GM19193 (cell line): ENCODE results near the gene FAM240A.

Experiments
- POLR2A ChIP-seq: IDR thresholded peaks from 4 replicates; pipeline ENCODE4 v1.6.1; 2011; ENCODE audit not compliant: insufficient read depth, insufficient read length; ENCODE audit errors: extremely low read depth

Gene FAM240A

DNA sequence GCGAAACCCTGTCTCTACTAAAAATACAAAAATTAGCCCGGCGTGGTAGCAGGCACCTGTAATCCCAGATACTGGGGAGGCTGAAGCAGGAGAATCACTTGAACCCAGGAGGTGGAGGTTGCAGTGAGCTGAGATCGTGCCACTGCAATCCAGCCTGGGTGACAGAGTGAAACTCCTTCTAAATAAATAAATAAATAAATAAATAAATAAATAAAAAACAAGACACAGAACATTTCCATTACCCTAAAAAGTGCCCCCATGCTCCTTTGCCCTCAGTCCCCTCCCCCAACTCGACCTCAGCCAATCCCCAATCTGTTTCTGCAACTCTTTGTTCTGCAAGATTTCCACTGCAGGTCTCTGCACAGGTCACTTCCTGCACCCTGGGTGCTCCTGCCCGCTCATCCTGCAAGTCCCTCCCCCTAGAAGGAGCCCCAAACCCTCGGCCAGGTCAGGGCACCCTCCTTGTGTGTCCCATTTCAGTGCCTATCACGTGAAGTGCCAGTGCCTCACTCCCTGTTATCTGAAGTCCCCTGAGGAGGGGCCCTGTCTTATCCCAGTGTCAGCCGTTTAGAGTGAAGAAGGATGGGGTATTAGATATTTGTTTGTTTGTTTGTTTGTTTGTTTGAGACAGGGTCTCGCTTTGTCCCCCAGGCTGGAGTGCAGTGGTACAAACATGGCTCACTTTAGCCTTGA lies 1.1 kb downstream of the FAM240A start:
- no peak for TF ChIP-seq POLR2A

- no peak for TF ChIP-seq POLR2A
Observed at GRCh38 chr3:46614431-46614830, 2.1 kb downstream of the FAM240A start.

DNA sequence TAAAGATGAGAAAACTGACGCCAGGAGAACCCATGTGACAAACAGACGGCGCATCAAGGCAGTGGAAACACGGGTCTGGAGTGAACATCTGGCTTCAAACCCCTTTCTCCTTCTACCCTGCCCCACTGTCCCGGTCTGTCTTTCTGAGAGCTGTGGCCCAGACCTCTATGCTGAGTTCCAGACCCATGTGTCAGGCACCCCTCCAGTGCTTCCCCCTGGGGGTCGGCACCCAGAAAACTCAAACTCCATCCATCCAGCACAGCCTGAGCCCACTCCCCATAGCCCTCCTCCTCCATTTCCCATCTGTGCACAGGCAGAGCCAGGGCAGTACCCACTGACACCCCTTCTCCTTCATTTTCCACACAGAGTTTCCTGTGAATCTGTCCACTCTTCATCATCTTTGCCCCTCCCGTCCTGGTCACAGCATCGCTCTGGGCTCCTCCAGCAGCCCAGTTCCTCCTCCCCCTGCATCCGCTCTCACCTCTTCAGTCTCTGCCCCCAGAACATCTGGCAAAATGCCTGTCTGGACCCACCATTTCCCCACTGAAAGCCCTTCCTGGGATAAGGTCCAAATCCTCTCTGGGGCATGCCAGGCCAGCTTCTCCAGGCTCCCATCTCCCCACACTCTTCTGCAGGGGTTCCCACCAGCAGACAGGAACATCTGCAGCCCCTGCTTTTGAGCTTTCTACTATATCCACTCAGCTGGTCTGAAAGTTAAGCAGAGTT lies 2.9 kb downstream of the FAM240A start:
- no peak for TF ChIP-seq POLR2A

GRCh38 chr3:46615976-46616375 lies 3.7 kb downstream of the FAM240A start:
- no peak for TF ChIP-seq POLR2A

DNA sequence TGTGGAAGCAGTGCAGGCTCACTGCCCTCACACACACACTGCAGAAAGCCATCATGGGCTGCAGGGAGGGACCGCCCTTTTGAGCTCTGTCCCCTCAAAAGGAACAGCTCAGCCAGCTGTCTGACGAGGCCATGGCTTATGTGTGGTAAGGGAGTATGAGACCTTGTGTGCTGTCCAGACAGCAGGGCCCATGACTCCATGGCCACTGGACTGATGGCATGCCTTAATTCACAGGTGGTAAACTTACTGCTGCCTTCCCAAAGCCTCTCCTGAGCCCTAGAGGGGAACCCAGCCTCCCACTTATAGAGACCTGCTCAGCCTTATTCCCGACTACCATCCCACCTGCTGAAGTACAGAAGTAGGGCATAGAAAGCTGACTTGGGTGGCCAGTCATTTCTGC lies 5.6 kb downstream of the FAM240A start:
- TF ChIP-seq POLR2A, result no peak

- no peak for TF ChIP-seq POLR2A
Observed at GRCh38 chr3:46619845-46620778, 7.8 kb downstream of the FAM240A start.

- TF ChIP-seq POLR2A, result no peak
Observed at GRCh38 chr3:46624533-46624932, 12.2 kb downstream of the FAM240A start.

DNA sequence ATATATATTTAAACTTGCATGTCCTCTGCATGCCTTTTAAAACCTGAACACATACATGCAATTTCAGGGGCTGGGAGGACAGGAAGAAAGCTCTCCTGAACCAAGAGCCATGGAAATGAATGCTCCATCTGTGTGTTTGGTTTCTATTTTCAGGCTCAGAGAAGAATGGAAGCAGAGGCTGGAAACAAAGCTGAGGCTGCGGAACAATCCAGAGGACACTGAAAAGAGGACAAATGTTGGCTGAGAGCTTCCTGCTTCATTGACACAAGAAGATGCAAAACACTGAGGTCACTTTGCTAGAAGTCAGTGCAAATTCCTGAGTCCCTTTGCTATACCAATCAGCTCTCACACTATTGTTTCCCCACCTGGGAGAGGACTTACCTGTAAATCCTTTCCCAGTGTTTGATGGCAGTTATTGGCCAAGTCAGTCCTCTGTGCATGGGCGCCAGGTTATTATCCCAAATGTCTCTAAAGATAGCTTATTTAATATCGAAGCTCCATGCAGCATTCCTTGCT lies 12.7 kb downstream of the FAM240A start:
- TF ChIP-seq POLR2A, result no peak

DNA sequence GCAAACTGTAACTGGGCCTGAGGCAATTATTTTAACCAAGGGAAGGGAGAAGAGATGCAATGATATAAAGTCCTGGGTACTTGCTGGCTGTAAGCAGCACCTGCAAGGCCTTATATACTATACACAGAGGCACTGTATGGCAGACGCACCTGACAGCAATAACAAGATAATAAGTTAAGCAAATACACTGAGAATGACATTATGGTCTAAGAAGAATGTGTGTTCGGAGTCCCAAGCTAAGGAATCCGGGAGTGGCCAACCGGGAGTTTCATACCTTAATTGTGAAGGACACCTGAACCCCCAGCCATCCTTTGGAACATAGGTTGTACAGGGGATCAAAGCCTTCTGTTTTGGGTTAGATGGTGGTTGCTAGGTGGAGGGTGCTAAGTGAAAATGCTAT lies 13.7 kb downstream of the FAM240A start:
- no peak for TF ChIP-seq POLR2A

DNA sequence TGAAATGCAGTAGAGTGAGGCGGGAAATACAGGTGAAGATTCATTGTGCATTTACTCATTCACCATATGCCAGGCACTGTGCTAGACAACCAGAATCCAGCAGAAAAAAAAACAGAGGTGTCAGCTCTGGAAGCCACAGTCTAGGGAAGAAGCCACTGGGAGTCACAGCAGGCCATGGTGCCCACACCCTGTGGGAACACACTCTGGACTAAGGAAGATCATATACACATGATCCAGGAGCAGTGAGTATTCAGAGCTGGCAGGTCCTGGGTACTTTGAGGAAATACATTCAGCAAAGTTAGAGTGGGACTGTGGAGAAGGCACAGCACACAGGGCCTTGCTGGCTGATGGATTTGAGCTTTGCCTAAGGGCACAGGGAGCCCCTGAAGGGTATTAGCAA lies 14.8 kb downstream of the FAM240A start:
- TF ChIP-seq POLR2A, result no peak

DNA sequence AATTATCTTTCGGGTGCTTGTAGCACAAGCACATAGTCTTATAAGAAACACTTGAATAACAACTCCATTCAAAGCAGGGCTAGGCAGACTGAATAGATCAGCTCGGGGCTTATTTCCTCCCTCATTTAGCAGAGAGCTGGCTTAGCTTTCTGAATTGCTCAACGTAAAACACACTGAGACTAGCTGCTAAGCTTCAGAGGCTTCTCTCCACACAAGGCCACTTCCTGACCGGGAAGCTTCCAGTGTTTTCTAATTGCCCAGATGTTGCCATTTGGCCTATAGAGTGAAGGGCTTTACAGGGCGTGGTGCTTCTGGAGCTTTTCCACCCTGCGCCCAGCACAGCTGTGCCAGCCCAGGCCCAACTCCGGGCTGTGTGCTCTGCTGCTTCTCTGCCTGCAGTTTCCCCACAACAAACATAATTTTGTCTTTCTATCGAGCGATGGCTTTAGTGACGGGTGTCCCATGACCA lies 16.6 kb downstream of the FAM240A start:
- TF ChIP-seq POLR2A, result no peak

DNA sequence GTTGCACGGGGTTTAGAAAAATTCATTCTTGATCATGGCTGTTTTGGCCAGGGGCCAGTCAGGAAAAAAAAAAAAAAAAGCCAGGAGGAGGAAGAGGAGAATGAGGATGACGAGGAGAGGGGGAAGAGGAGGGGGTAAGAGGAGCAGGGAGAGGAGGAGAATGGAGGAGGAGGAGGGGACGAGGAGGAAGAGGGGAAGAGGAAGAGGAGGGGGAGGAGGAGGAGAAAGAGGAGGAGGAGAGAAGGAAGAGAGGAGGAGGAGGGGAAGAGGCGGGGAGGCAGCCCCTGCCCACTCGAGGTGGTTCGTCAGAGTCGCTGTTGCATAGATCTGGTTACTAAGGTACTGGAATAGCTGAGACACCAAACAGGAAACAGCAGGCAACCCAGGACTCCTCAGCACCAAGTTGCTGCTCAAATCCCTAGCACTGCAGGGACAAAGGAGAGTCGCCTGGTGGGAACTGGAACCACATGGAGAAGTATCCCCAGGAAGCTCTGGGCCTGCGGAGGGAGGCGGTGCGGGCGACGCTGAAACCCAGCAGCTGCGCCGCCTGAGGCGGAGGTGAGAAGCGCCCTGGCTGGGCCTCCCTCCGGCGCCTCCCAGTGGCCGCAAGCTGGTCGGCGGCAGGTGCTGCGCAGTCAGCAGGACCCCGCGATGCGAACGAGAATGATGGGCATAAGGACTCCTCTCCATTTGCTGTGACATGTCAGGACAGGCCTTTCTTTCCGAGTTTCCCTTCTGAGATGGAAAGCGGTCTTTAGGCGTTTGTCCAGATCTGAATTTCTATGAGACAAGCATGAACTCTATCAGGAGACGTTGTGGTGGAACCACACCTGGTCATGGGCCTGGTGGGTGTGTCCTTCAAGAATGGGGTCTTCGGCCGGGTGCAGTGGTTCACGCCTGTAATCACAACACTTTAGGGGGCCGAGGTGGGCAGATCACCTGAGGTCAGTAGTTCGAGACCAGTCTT lies 17.5 kb downstream of the FAM240A start:
- TF ChIP-seq POLR2A, result no peak

DNA sequence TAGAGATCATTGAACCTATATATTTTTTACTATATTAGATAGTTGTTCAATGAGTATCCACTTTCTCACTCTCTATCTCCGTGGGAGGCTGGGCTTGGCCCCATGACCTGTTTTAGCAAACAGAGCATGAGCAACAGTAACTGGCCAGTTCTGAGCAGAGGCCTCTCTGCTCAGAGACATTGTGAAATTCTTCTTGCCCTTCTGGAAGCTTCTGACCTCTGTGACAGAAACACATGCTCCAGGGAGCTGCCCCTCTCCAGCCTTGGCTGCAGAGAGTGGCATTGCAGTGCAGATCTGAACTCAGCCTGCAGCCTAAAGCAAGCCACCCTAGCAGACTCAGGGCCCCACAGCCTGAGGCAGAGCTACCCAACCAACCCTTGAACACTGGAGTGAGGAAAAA lies 20.5 kb downstream of the FAM240A start:
- TF ChIP-seq POLR2A, result no peak

GRCh38 chr3:46634856-46635255 lies 22.5 kb downstream of the FAM240A start:
- TF ChIP-seq POLR2A, result no peak
